Left lung (tissue), 10 donors: ENCODE data around the gene ATP1A2. TPM values are rescaled to one million over a fixed set of nuclear protein-coding genes. Genes with fewer than 3 reads are reported as not detected.
A peak's percentile ranks its signal among the peaks of the same experiment; 100 is the strongest.

Experiments used
- ATAC-seq: fragments of 200-7000 bp; cut with Tn5 transposase; one replicate; pipeline ENCODE4 v1.9.1; 2020; ENCODE audit warnings: moderate library complexity
- DNase-seq, 4 donors: peaks; one replicate each; pipeline ENCODE4 v3.0.0-alpha.2; 2013 to 2020
- H3K27ac ChIP-seq, 2 donors: fragments of 200-600 bp; sonication (generic) in 1 of 2; one replicate each; pipeline versions ENCODE4 v1.5.0 to v1.8.0; 2020 to 2021
- H3K27me3 ChIP-seq, 2 donors: fragments of 200-600 bp; sonication (generic) in 1 of 2; one replicate each; pipeline versions ENCODE4 v1.5.0 to v1.8.0; 2020 to 2021
- H3K36me3 ChIP-seq, 2 donors: fragments of 200-600 bp; sonication (generic) in 1 of 2; one replicate each; pipeline versions ENCODE4 v1.5.0 to v1.8.0; 2020 to 2021
- H3K4me1 ChIP-seq, 2 donors: fragments of 200-600 bp; one replicate each; pipeline ENCODE4 v1.8.0; 2021
- H3K4me3 ChIP-seq, 2 donors: fragments of 200-600 bp; sonication (generic) in 1 of 2; one replicate each; pipeline versions ENCODE4 v1.5.0 to v1.8.0; 2020 to 2021; ENCODE audit warnings: mild to moderate bottlenecking in 1 of 2
- H3K9me3 ChIP-seq, 2 donors: fragments of 200-600 bp; sonication (generic) in 1 of 2; one replicate each; pipeline versions ENCODE4 v1.5.0 to v1.8.0; 2020 to 2021
- CTCF ChIP-seq, 2 donors: fragments of 200-600 bp; sonication (generic) in 1 of 2; IDR thresholded peaks; one replicate each; pipeline versions ENCODE4 v1.5.0 to v1.8.0; 2021; ENCODE audit warnings: antibody characterized with exemption in 2 of 2
- intact Hi-C, 2 donors: fragments of 100-400 bp; cut with DNase I; formaldehyde crosslinking; loops; one replicate each; pipeline versions ENCODE4 v1.11.2 to v1.14.2; 2022
- polyA plus RNA-seq, 6 donors: library from polyadenylated mRNA; unstranded; fragments of 120-200 nt; gene quantifications; one replicate each; pipeline ENCODE4 v1.2.1, GENCODE V29; 2013; ENCODE audit not compliant: insufficient read length in 6 of 6
- total RNA-seq, 2 donors: library from RNA; stranded (reverse); fragmentation: NEBNext Ultra II Directional; extraction: Animal tissue kit (Norgen Biotek cat#: 25700); gene quantifications; one replicate each; pipeline ENCODE4 v1.2.1, GENCODE V29; 2021
- donor health status: DM: no; HTN: yes; CAD: no.
- donor health status: DM: no; HTN: no; CAD: no.

Gene ATP1A2
- total and polyA plus RNA-seq, 8 donors = 2.8 to 15.9 (median 10.4) TPM

- H3K27me3 ChIP-seq = no peaks in the 10 kb centered on the region
- H3K4me1 ChIP-seq = no peaks in the 10 kb centered on the region
- H3K36me3 ChIP-seq = no peaks in the 10 kb centered on the region
- no peaks in the 10 kb centered on the region for H3K9me3 ChIP-seq
- TF ChIP-seq CTCF (IDR thresholded peaks at IDR 0.05) = no peak
- ATAC-seq = no peak
- DNase-seq = no peak
- intact Hi-C loops = no loop called here
- no peak overlapping the region for H3K27ac ChIP-seq
- no peak overlapping the region for H3K4me3 ChIP-seq
Measured at GRCh38 chr1:160133990-160134770, 18.6 kb downstream of the ATP1A2 start.

GRCh38 chr1:160134791-160135572, 19.4 kb downstream of the ATP1A2 start:
- H3K4me3 ChIP-seq = no peak overlapping the region
- ATAC-seq (no peak), DNase-seq (peak in 1 of 4 donors; percentile 15)
- H3K27ac ChIP-seq = no peak overlapping the region
- H3K4me1 ChIP-seq = no peaks in the 10 kb centered on the region
- no peaks in the 10 kb centered on the region for H3K9me3 ChIP-seq
- H3K36me3 ChIP-seq = no peaks in the 10 kb centered on the region
- no peak for TF ChIP-seq CTCF (IDR thresholded peaks at IDR 0.05)
- H3K27me3 ChIP-seq = no peaks in the 10 kb centered on the region
- intact Hi-C loops = no loop called here

- Histone ChIP-seq H3K36me3 (no peaks in the 10 kb centered on the region), H3K27ac (no peak overlapping the region), H3K4me1 (no peaks in the 10 kb centered on the region), H3K27me3 (peaks cover 0 to 8% of the 10 kb centered on the region in 2 donors), H3K9me3 (no peaks in the 10 kb centered on the region), H3K4me3 (no peak overlapping the region)
- TF ChIP-seq CTCF (IDR thresholded peaks at IDR 0.05) = no peak
- ATAC-seq = no peak
- intact Hi-C loops = no loop called here
- peak in 1 of 4 donors; percentile 21 for DNase-seq
Measured at GRCh38 chr1:160136121-160136925, 20.8 kb downstream of the ATP1A2 start.

GRCh38 chr1:160136926-160137200, 21.3 kb downstream of the ATP1A2 start:
- no peaks in the 10 kb centered on the region for H3K4me1 ChIP-seq
- no peak overlapping the region for H3K27ac ChIP-seq
- peaks cover 0 to 8% of the 10 kb centered on the region in 2 donors for H3K27me3 ChIP-seq
- TF ChIP-seq CTCF (IDR thresholded peaks at IDR 0.05) = no peak
- H3K4me3 ChIP-seq = no peak overlapping the region
- no peaks in the 10 kb centered on the region for H3K36me3 ChIP-seq
- H3K9me3 ChIP-seq = no peaks in the 10 kb centered on the region
- DNase-seq (peak in 1 of 4 donors; percentile 30), ATAC-seq (no peak)
- intact Hi-C loops = no loop called here
